ENCODE results near the gene F11R.

The F11R gene

DNA sequence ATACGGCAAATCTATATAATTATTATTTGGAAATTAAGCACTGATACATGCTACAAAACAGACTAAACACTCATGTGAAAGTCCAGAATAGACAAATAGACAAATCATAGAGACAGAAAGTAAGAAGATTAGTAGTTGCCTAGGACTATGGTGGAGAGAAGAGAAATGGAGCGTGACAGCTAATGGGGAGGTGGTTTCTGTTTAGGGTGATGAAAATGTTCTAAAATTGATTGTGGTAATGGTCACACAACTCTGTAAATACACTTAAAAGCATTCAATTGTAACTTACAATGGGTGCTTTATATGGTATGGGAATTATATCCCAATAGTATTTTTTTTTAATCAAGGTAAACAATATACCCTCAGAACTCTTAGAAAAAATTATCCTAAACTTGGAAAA lies 45.9 kb downstream of the F11R start:
- Histone ChIP-seq H3K9me3 (ENCODE audit: control insufficient read depth, insufficient read depth, low read depth, low read length) (no peaks in the 10 kb centered on the region), H3K4me1 (ENCODE audit: control insufficient read depth, insufficient read depth, low read length) (peaks cover 7% of the 10 kb centered on the region; the same call in 1 of the 2 replicates), H3K27ac (ENCODE audit: extremely low read depth, low read depth, low read length) (no peak overlapping the region), H3K36me3 (ENCODE audit: control insufficient read depth in 2 of 2, insufficient read depth in 1 of 2, low read length in 2 of 2) (no peaks in the 10 kb centered on the region), H3K4me3 (ENCODE audit: low read depth, low read length) (no peak overlapping the region)
- ChIA-PET POLR2A (no interaction called here), CTCF (interaction anchor here (0.7 to 1.7 kb wide), 2 partner anchors 22 to 1882 kb away, joined by 3 to 9 read pairs; no protein-coding TSS in a partner anchor)
- TF ChIP-seq, protein P1, sequence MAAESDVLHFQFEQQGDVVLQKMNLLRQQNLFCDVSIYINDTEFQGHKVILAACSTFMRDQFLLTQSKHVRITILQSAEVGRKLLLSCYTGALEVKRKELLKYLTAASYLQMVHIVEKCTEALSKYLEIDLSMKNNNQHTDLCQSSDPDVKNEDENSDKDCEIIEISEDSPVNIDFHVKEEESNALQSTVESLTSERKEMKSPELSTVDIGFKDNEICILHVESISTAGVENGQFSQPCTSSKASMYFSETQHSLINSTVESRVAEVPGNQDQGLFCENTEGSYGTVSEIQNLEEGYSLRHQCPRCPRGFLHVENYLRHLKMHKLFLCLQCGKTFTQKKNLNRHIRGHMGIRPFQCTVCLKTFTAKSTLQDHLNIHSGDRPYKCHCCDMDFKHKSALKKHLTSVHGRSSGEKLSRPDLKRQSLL (tag by site-specific recombination; IDR thresholded peaks at IDR 0.05): no peak
- TF ChIP-seq ZNF600 (tag by site-specific recombination; IDR thresholded peaks at IDR 0.05) (no peak), ZNF2 (tag by site-specific recombination; IDR thresholded peaks at IDR 0.05) (no peak), ZNF16 (tag by site-specific recombination; IDR thresholded peaks at IDR 0.05; ENCODE audit: low read depth) (no peak), ZFP41 (tag by site-specific recombination; IDR thresholded peaks at IDR 0.05; ENCODE audit: borderline replicate concordance) (no peak), ZNF677 (tag by site-specific recombination; IDR thresholded peaks at IDR 0.05) (no peak), KLF8 (tag by site-specific recombination; IDR thresholded peaks at IDR 0.05) (no peak), ZNF350 (tag by site-specific recombination; IDR thresholded peaks at IDR 0.05) (no peak), ZNF660 (tag by site-specific recombination; IDR thresholded peaks at IDR 0.05) (no peak)

DNA sequence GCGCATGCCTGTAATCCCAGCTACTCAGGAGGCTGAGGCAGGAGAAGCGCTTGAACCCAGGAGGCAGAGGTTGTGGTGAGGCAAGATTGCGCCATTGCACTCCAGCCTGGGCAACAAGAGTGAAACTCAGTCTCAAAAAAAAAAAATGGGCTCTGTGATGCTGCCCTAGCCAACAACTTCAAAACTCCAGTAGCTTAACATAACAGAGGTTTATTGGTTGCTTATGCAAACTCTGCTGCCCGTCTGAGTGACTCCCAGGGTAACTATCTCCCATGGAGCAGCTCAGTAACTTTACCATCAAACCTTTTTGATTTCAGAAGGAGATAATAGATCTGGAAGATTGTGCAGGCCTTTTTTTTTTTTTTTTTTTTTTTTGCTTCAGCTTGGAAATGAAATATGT lies 47.5 kb downstream of the F11R start:
- H3K9me3 ChIP-seq (ENCODE audit: control insufficient read depth, insufficient read depth, low read depth, low read length): no peaks in the 10 kb centered on the region
- H3K36me3 ChIP-seq (ENCODE audit: control insufficient read depth in 2 of 2, insufficient read depth in 1 of 2, low read length in 2 of 2): no peaks in the 10 kb centered on the region
- no peak overlapping the region for H3K27ac ChIP-seq (ENCODE audit: extremely low read depth, low read depth, low read length)
- no peak overlapping the region for H3K4me3 ChIP-seq (ENCODE audit: low read depth, low read length)
- CTCF ChIA-PET: interaction anchor here (0.6 to 1.7 kb wide), 4 partner anchors 17 to 219 kb away, joined by 3 to 9 read pairs (median 4); no protein-coding TSS in a partner anchor
- no peak for TF ChIP-seq FEZF1 (tag by site-specific recombination; IDR thresholded peaks at IDR 0.05)
- TF ChIP-seq OSR2 (tag by site-specific recombination; IDR thresholded peaks at IDR 0.05): peak; percentile 95
- POLR2A ChIA-PET: no interaction called here
- peaks cover 4% of the 10 kb centered on the region; the same call in 1 of the 2 replicates for H3K4me1 ChIP-seq (ENCODE audit: control insufficient read depth, insufficient read depth, low read length)

DNA sequence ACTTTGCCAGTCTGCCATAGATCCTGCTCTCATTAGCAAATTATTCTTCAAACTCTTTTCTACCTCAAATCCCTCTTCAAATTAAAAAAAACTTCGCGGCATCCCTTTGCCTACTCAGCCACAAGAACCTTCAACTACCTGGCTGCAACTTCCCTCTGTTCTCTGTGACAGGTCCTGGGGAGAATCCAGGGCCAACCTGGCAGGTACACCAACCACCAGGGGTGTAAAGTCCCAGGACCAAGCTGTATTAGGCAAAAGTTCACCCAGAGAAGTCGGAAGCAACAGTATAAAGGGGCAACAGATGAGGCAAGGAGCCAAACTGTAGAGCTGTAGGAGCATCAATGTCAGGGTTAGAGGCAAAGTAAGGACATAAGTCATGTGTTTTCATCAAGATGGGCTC lies 48.0 kb downstream of the F11R start:
- Histone ChIP-seq H3K4me1 (ENCODE audit: control insufficient read depth, insufficient read depth, low read length) (peaks cover under 1% of the 10 kb centered on the region; the same call in 1 of the 2 replicates), H3K9me3 (ENCODE audit: control insufficient read depth, insufficient read depth, low read depth, low read length) (no peaks in the 10 kb centered on the region), H3K36me3 (ENCODE audit: control insufficient read depth in 2 of 2, insufficient read depth in 1 of 2, low read length in 2 of 2) (no peaks in the 10 kb centered on the region), H3K27ac (ENCODE audit: extremely low read depth, low read depth, low read length) (no peak overlapping the region), H3K4me3 (ENCODE audit: low read depth, low read length) (no peak overlapping the region)
- TF ChIP-seq ZNF843 (tag by site-specific recombination; IDR thresholded peaks at IDR 0.05) (no peak), SCRT2 (tag by site-specific recombination; IDR thresholded peaks at IDR 0.05) (peak; percentile 23; the same call in 1 of the 2 replicates), ZNF221 (tag by site-specific recombination; IDR thresholded peaks at IDR 0.05; ENCODE audit: borderline replicate concordance) (no peak)
- TF ChIP-seq, protein P2, sequence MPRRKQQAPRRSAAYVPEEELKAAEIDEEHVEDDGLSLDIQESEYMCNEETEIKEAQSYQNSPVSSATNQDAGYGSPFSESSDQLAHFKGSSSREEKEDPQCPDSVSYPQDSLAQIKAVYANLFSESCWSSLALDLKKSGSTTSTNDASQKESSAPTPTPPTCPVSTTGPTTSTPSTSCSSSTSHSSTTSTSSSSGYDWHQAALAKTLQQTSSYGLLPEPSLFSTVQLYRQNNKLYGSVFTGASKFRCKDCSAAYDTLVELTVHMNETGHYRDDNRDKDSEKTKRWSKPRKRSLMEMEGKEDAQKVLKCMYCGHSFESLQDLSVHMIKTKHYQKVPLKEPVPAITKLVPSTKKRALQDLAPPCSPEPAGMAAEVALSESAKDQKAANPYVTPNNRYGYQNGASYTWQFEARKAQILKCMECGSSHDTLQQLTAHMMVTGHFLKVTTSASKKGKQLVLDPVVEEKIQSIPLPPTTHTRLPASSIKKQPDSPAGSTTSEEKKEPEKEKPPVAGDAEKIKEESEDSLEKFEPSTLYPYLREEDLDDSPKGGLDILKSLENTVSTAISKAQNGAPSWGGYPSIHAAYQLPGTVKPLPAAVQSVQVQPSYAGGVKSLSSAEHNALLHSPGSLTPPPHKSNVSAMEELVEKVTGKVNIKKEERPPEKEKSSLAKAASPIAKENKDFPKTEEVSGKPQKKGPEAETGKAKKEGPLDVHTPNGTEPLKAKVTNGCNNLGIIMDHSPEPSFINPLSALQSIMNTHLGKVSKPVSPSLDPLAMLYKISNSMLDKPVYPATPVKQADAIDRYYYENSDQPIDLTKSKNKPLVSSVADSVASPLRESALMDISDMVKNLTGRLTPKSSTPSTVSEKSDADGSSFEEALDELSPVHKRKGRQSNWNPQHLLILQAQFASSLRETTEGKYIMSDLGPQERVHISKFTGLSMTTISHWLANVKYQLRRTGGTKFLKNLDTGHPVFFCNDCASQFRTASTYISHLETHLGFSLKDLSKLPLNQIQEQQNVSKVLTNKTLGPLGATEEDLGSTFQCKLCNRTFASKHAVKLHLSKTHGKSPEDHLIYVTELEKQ (tag by site-specific recombination; IDR thresholded peaks at IDR 0.05; ENCODE audit: borderline replicate concordance): no peak
- TF ChIP-seq, protein P3, sequence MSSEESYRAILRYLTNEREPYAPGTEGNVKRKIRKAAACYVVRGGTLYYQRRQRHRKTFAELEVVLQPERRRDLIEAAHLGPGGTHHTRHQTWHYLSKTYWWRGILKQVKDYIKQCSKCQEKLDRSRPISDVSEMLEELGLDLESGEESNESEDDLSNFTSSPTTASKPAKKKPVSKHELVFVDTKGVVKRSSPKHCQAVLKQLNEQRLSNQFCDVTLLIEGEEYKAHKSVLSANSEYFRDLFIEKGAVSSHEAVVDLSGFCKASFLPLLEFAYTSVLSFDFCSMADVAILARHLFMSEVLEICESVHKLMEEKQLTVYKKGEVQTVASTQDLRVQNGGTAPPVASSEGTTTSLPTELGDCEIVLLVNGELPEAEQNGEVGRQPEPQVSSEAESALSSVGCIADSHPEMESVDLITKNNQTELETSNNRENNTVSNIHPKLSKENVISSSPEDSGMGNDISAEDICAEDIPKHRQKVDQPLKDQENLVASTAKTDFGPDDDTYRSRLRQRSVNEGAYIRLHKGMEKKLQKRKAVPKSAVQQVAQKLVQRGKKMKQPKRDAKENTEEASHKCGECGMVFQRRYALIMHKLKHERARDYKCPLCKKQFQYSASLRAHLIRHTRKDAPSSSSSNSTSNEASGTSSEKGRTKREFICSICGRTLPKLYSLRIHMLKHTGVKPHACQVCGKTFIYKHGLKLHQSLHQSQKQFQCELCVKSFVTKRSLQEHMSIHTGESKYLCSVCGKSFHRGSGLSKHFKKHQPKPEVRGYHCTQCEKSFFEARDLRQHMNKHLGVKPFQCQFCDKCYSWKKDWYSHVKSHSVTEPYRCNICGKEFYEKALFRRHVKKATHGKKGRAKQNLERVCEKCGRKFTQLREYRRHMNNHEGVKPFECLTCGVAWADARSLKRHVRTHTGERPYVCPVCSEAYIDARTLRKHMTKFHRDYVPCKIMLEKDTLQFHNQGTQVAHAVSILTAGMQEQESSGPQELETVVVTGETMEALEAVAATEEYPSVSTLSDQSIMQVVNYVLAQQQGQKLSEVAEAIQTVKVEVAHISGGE (tag by site-specific recombination; conservative IDR thresholded peaks at IDR 0.05; ENCODE audit: low read depth): no peak
- POLR2A ChIA-PET: no interaction called here
- CTCF ChIA-PET: interaction anchor here (0.7 to 1.4 kb wide), 3 partner anchors 17 to 155 kb away, joined by 4 read pairs; no protein-coding TSS in a partner anchor
